HL-60 (cell line): ENCODE results near the gene RET.

Experiments
- POLR2AphosphoS5 ChIP-seq: IDR thresholded peaks from 2 replicates; pipeline ENCODE4 v1.6.1; 2012; ENCODE audit warnings: low read depth
- TF ChIP-seq, protein P1 (sequence below): IDR thresholded peaks from one replicate; pipeline ENCODE4 v1.5.1; 2011; ENCODE audit warnings: low read length, control low read depth, inconsistent platforms; ENCODE audit not compliant: insufficient read depth
- TF ChIP-seq, protein P2 (sequence below): IDR thresholded peaks from 2 replicates; pipeline ENCODE4 v1.6.1; 2012; ENCODE audit warnings: low read depth; ENCODE audit not compliant: insufficient replicate concordance

DNA sequence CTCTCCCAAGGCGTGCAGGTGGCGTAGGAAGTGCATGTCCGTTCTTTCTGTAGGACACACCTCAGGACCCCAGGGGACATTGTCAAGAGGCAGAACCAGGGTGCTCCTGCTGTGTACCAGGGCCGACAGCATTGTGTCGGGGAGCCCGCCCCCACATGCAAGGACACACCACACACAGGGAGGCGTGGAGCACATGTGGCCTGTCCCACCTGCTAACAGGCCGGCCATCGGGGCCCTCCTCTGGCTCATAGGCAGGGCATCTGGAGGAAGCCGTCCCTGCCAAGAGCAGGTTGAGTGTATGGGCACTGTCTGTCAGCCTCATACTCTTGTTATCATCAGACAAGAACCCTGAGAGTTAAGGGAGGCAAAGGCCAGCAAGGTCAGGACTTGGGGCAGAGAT lies 12.7 kb downstream of the RET start:
- TF ChIP-seq POLR2AphosphoS5: no peak
- TF ChIP-seq, protein P1, sequence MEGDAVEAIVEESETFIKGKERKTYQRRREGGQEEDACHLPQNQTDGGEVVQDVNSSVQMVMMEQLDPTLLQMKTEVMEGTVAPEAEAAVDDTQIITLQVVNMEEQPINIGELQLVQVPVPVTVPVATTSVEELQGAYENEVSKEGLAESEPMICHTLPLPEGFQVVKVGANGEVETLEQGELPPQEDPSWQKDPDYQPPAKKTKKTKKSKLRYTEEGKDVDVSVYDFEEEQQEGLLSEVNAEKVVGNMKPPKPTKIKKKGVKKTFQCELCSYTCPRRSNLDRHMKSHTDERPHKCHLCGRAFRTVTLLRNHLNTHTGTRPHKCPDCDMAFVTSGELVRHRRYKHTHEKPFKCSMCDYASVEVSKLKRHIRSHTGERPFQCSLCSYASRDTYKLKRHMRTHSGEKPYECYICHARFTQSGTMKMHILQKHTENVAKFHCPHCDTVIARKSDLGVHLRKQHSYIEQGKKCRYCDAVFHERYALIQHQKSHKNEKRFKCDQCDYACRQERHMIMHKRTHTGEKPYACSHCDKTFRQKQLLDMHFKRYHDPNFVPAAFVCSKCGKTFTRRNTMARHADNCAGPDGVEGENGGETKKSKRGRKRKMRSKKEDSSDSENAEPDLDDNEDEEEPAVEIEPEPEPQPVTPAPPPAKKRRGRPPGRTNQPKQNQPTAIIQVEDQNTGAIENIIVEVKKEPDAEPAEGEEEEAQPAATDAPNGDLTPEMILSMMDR: no peak
- TF ChIP-seq, protein P2, sequence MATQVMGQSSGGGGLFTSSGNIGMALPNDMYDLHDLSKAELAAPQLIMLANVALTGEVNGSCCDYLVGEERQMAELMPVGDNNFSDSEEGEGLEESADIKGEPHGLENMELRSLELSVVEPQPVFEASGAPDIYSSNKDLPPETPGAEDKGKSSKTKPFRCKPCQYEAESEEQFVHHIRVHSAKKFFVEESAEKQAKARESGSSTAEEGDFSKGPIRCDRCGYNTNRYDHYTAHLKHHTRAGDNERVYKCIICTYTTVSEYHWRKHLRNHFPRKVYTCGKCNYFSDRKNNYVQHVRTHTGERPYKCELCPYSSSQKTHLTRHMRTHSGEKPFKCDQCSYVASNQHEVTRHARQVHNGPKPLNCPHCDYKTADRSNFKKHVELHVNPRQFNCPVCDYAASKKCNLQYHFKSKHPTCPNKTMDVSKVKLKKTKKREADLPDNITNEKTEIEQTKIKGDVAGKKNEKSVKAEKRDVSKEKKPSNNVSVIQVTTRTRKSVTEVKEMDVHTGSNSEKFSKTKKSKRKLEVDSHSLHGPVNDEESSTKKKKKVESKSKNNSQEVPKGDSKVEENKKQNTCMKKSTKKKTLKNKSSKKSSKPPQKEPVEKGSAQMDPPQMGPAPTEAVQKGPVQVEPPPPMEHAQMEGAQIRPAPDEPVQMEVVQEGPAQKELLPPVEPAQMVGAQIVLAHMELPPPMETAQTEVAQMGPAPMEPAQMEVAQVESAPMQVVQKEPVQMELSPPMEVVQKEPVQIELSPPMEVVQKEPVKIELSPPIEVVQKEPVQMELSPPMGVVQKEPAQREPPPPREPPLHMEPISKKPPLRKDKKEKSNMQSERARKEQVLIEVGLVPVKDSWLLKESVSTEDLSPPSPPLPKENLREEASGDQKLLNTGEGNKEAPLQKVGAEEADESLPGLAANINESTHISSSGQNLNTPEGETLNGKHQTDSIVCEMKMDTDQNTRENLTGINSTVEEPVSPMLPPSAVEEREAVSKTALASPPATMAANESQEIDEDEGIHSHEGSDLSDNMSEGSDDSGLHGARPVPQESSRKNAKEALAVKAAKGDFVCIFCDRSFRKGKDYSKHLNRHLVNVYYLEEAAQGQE: no peak
